H1 (cell line): ENCODE data around the gene SH2D2A. TPM values are rescaled to one million over a fixed set of nuclear protein-coding genes. Genes with fewer than 3 reads are reported as not detected.

Experiments used
- BACH1 ChIP-seq: IDR thresholded peaks from 2 replicates; pipeline ENCODE4 v1.6.1; 2012; ENCODE audit warnings: low read length, improper control_type of control experiment
- BCL11A ChIP-seq, 2 experiments: IDR thresholded peaks; one replicate each; pipeline ENCODE4 v1.6.1; 2011; ENCODE audit warnings: low read depth in 2 of 2, low read length in 2 of 2, mild to moderate bottlenecking in 2 of 2
- HDAC2 ChIP-seq, 2 experiments: fragments of 300-600 bp in 1 of 2; sonication (generic) in 1 of 2; IDR thresholded peaks; 2 replicates each; pipeline ENCODE4 v1.6.1; 2011 to 2012; ENCODE audit warnings: low read depth in 2 of 2, low read length in 2 of 2, mild to moderate bottlenecking in 2 of 2, moderate library complexity in 2 of 2, borderline replicate concordance in 1 of 2, inconsistent platforms in 1 of 2
- RNF2 ChIP-seq: fragments of 200-900, 300-1000 bp; sonication (generic); IDR thresholded peaks from 2 replicates; pipeline ENCODE4 v1.7.1; 2016; ENCODE audit warnings: borderline replicate concordance, low read depth, mild to moderate bottlenecking, antibody characterized with exemption, low read length; ENCODE audit not compliant: poor library complexity, severe bottlenecking; ENCODE audit errors: missing control alignments
- polyA plus RNA-seq, 7 experiments: library from polyadenylated mRNA; depleted of rRNA in 3 of 7; stranded (reverse) in 5 of 7; unstranded in 2 of 7; fragments of >200 nt in 5 of 7; fragments of 200-250 nt in 2 of 7; gene quantifications; 1 replicate in 5 of 7; 2 replicates in 1 of 7; 4 replicates in 1 of 7; pipeline versions ENCODE4 v1.2.1 to v1.2.3, GENCODE V29; 2011 to 2013; ENCODE audit warnings: missing spikeins in 2 of 7, mixed read lengths in 2 of 7
- total RNA-seq: library from RNA; stranded (reverse); fragmentation: NEBNext Ultra II Directional; extraction: Animal tissue kit (Norgen Biotek cat#: 25700); gene quantifications from 2 replicates; pipeline ENCODE4 v1.2.1, GENCODE V29; 2021
- TF ChIP-seq, protein P1 (sequence below): IDR thresholded peaks from 2 replicates; pipeline ENCODE4 v1.6.1; 2012; ENCODE audit warnings: low read length, inconsistent platforms

The SH2D2A gene
- total and polyA plus RNA-seq, 2 of the 8 experiments (the other 6 are each of a cell fraction or from before 2014, with no cell fraction given), result 3.3 to 7.9 TPM

GRCh38 chr1:156863631-156864030 is 47.0 kb upstream of the SH2D2A start (continued):
- TF ChIP-seq RNF2, result no peak
- no peak for TF ChIP-seq BACH1
- no peak for TF ChIP-seq BCL11A (IDR thresholded peaks at IDR 0.05; ENCODE audit: low read depth in 2 of 2, low read length in 2 of 2)
- no peak for TF ChIP-seq HDAC2 (IDR thresholded peaks at IDR 0.05; ENCODE audit: borderline replicate concordance in 1 of 2, low read depth in 2 of 2, low read length in 2 of 2)
- TF ChIP-seq, protein P1, sequence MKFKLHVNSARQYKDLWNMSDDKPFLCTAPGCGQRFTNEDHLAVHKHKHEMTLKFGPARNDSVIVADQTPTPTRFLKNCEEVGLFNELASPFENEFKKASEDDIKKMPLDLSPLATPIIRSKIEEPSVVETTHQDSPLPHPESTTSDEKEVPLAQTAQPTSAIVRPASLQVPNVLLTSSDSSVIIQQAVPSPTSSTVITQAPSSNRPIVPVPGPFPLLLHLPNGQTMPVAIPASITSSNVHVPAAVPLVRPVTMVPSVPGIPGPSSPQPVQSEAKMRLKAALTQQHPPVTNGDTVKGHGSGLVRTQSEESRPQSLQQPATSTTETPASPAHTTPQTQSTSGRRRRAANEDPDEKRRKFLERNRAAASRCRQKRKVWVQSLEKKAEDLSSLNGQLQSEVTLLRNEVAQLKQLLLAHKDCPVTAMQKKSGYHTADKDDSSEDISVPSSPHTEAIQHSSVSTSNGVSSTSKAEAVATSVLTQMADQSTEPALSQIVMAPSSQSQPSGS, result no peak
